ENCODE results near the gene CNR2.

The CNR2 gene

GRCh38 chr1:23869051-23869450 is 44.1 kb downstream of the CNR2 start:
- no peak for TF ChIP-seq CTCF (conservative IDR thresholded peaks at IDR 0.05; ENCODE audit: control insufficient read depth, insufficient read depth, low read depth, low read length)
- no peak for DNase-seq (ENCODE audit: low read depth)
- H3K4me3 ChIP-seq (ENCODE audit: control insufficient read depth, low read depth, low read length) = peak overlapping the region; percentile 45

GRCh38 chr1:23868557-23869016 is 44.6 kb downstream of the CNR2 start:
- no peak for TF ChIP-seq CTCF (conservative IDR thresholded peaks at IDR 0.05; ENCODE audit: control insufficient read depth, insufficient read depth, low read depth, low read length)
- no peak for DNase-seq (ENCODE audit: low read depth)

DNA sequence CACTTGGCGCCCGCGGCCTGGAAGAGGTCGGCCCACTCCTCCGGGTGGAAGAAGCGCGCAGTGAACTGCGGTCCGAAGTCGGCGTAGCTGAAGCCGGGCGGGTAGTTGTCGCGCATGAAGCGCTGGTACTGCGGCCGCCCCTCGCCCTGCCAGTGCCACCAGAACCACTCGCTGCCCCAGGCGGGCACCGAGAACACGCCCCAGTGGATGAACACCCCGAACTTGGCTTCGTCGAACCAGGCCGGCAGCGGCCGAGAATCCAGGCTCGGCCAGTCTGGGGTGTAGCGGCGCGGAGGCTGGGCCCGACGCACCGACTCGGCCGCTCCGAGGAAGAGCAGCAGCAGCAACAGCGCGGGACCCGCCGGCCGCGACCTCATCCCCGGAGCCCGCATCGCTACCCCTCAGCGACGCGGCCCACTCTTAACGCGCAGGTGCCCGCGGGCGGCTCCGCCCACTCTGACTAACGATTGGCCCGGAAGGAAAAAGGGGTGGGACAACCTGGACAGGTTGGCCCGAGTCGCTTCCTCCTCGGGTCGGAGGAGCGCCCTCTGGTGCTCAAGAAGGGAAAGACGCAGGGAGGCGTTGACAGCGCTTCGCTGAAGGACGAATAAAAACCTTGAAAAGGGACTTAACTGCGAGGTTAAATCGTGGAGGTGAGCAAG is 45.1 kb downstream of the CNR2 start, which contains the start of gene FUCA1:
TSS of gene FUCA1 (minus strand) at position 396 of the 662 bp plus-strand sequence. CDS start at position 392, 4 bp downstream.
- peak; percentile 74 for DNase-seq (ENCODE audit: low read depth)
- H3K4me3 ChIP-seq (ENCODE audit: control insufficient read depth, low read depth, low read length) = peak within 1 kb of the TSS; percentile 45
- peak; percentile 91 for TF ChIP-seq CTCF (conservative IDR thresholded peaks at IDR 0.05; ENCODE audit: control insufficient read depth, insufficient read depth, low read depth, low read length)

More at GRCh38 chr1:23868557-23869016, 44.6 kb downstream of the CNR2 start:
- H3K4me3 ChIP-seq (ENCODE audit: control insufficient read depth, low read depth, low read length) = peak overlapping the region; percentile 45

DNA sequence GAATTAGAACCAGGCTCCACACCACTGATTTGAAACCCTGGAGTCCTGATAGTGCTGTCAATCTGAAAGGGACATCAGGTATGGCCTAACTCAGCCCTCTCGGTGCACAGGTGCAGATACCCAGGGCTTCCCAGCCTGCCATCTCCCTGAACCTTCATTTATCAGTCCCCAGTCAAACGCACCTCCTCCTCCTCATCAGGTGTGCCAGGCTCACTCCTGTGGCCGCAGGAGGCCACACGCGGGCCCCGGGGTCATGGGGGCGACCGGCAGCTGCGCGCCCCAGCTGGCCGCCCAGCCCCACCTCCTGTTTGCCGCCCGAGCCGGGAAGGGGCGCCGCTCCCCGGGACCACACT is 45.6 kb downstream of the CNR2 start:
- DNase-seq (ENCODE audit: low read depth) = no peak
- TF ChIP-seq CTCF (conservative IDR thresholded peaks at IDR 0.05; ENCODE audit: control insufficient read depth, insufficient read depth, low read depth, low read length) = no peak

GRCh38 chr1:23865543-23865930 is 47.6 kb downstream of the CNR2 start:
- TF ChIP-seq CTCF (conservative IDR thresholded peaks at IDR 0.05; ENCODE audit: control insufficient read depth, insufficient read depth, low read depth, low read length) = no peak
- no peak overlapping the region for H3K4me3 ChIP-seq (ENCODE audit: control insufficient read depth, low read depth, low read length)
- peak; percentile 28 for DNase-seq (ENCODE audit: low read depth)

More for the DNA sequence above, 45.6 kb downstream of the CNR2 start:
- H3K4me3 ChIP-seq (ENCODE audit: control insufficient read depth, low read depth, low read length) = peak overlapping the region; percentile 45

- no peak for TF ChIP-seq CTCF (conservative IDR thresholded peaks at IDR 0.05; ENCODE audit: control insufficient read depth, insufficient read depth, low read depth, low read length)
- H3K4me3 ChIP-seq (ENCODE audit: control insufficient read depth, low read depth, low read length) = no peak overlapping the region
- no peak for DNase-seq (ENCODE audit: low read depth)
Observed at GRCh38 chr1:23864801-23865542, 48.2 kb downstream of the CNR2 start.
